KMS-11 (cell line): ENCODE measurements around the gene MAU2.

ENCODE experiments used
- H2AFZ ChIP-seq: fragments of 200-600 bp; sonication (generic); 2 replicates; pipeline ENCODE4 v1.6.1; 2016; ENCODE audit warnings: antibody characterized with exemption, mixed run types, low read depth
- H3K27ac ChIP-seq: fragments of 200-600 bp; sonication (generic); 2 replicates; pipeline ENCODE4 v1.6.1; 2016; ENCODE audit warnings: mild to moderate bottlenecking, mixed run types
- H3K27me3 ChIP-seq: fragments of 200-600 bp; sonication (generic); 2 replicates; pipeline ENCODE4 v1.6.1; 2017; ENCODE audit warnings: mild to moderate bottlenecking, low read depth, mixed run types, moderate library complexity; ENCODE audit not compliant: insufficient read depth
- H3K36me3 ChIP-seq: fragments of 200-600 bp; sonication (generic); 2 replicates; pipeline ENCODE4 v1.6.1; 2017; ENCODE audit warnings: mild to moderate bottlenecking, mixed run types; ENCODE audit not compliant: insufficient read depth
- H3K4me1 ChIP-seq: fragments of 200-600 bp; sonication (generic); 2 replicates; pipeline ENCODE4 v1.6.1; 2016; ENCODE audit warnings: mild to moderate bottlenecking, low read depth, mixed run types; ENCODE audit not compliant: poor library complexity, severe bottlenecking
- H3K4me2 ChIP-seq: fragments of 200-600 bp; sonication (generic); 2 replicates; pipeline ENCODE4 v1.7.0; 2016; ENCODE audit warnings: mild to moderate bottlenecking, mixed run types
- H3K4me3 ChIP-seq: fragments of 200-600 bp; sonication (generic); IDR thresholded peaks from 2 replicates; pipeline ENCODE4 v1.6.1; 2017; ENCODE audit warnings: low read depth, low read length, mixed read lengths; ENCODE audit not compliant: insufficient read depth
- H3K79me2 ChIP-seq: fragments of 200-600 bp; sonication (generic); 2 replicates; pipeline ENCODE4 v1.6.1; 2016; ENCODE audit warnings: low read depth, mixed run types; ENCODE audit not compliant: insufficient read depth
- H3K9ac ChIP-seq: fragments of 200-600 bp; sonication (generic); 2 replicates; pipeline ENCODE4 v1.6.1; 2016; ENCODE audit warnings: mild to moderate bottlenecking, mixed run types
- H4K20me1 ChIP-seq: fragments of 200-600 bp; sonication (generic); 2 replicates; pipeline ENCODE4 v1.6.1; 2016; ENCODE audit warnings: mild to moderate bottlenecking, mixed run types; ENCODE audit not compliant: insufficient read depth
- CTCF ChIP-seq: fragments of 200-600 bp; sonication (generic); conservative IDR thresholded peaks from 2 replicates; pipeline ENCODE4 v1.6.1; 2017; ENCODE audit warnings: low read depth, mild to moderate bottlenecking, antibody characterized with exemption, low read length, moderate library complexity, mixed read lengths

MAU2 gene

GRCh38 chr19:19335408-19336158 is 15.0 kb downstream of the MAU2 start:
- H4K20me1 ChIP-seq: no peaks in the 10 kb centered on the region
- no peak overlapping the region for H3K4me2 ChIP-seq
- no peak overlapping the region for H3K4me3 ChIP-seq
- H3K36me3 ChIP-seq: no peaks in the 10 kb centered on the region
- no peaks in the 10 kb centered on the region for H3K27me3 ChIP-seq
- H2AFZ ChIP-seq: no peak overlapping the region
- TF ChIP-seq CTCF: no peak
- H3K79me2 ChIP-seq: no peaks in the 10 kb centered on the region
- H3K27ac ChIP-seq: no peak overlapping the region
- no peaks in the 10 kb centered on the region for H3K4me1 ChIP-seq
- no peak overlapping the region for H3K9ac ChIP-seq

- Histone ChIP-seq H3K9ac (no peak overlapping the region), H3K4me3 (no peak overlapping the region), H2AFZ (no peak overlapping the region), H3K27me3 (no peaks in the 10 kb centered on the region), H3K36me3 (no peaks in the 10 kb centered on the region), H3K4me2 (no peak overlapping the region), H4K20me1 (no peaks in the 10 kb centered on the region), H3K79me2 (no peaks in the 10 kb centered on the region), H3K4me1 (no peaks in the 10 kb centered on the region), H3K27ac (no peak overlapping the region)
- no peak for TF ChIP-seq CTCF
Observed at GRCh38 chr19:19336597-19336996, 16.0 kb downstream of the MAU2 start.

GRCh38 chr19:19337120-19337519 is 16.5 kb downstream of the MAU2 start:
- Histone ChIP-seq H3K27me3 (no peaks in the 10 kb centered on the region), H3K4me3 (no peak overlapping the region), H3K4me2 (no peak overlapping the region), H3K4me1 (no peaks in the 10 kb centered on the region), H4K20me1 (no peaks in the 10 kb centered on the region), H3K27ac (no peak overlapping the region), H2AFZ (no peak overlapping the region), H3K9ac (no peak overlapping the region), H3K79me2 (no peaks in the 10 kb centered on the region), H3K36me3 (no peaks in the 10 kb centered on the region)
- no peak for TF ChIP-seq CTCF

- no peak overlapping the region for H3K9ac ChIP-seq
- no peak overlapping the region for H3K4me2 ChIP-seq
- no peaks in the 10 kb centered on the region for H3K79me2 ChIP-seq
- no peaks in the 10 kb centered on the region for H3K27me3 ChIP-seq
- no peaks in the 10 kb centered on the region for H3K36me3 ChIP-seq
- TF ChIP-seq CTCF: no peak
- H3K27ac ChIP-seq: no peak overlapping the region
- H3K4me3 ChIP-seq: no peak overlapping the region
- H2AFZ ChIP-seq: no peak overlapping the region
- H4K20me1 ChIP-seq: no peaks in the 10 kb centered on the region
- no peaks in the 10 kb centered on the region for H3K4me1 ChIP-seq
Observed at GRCh38 chr19:19338082-19338481, 17.5 kb downstream of the MAU2 start.
